T-helper 1 cell treated with Interleukin-12 subunit alpha and Interleukin-12 subunit beta and Interleukin-4 antibody, amounts not matched to agents 30 μg/mL and 1 μg/mL, for 36 hours (primary cell): Measurements from ENCODE around the gene CACNG4.

Experiments
- H3K27ac Mint-ChIP-seq: one replicate; pipeline ENCODE4 v1.8.0; 2021; ENCODE audit warnings: mild to moderate bottlenecking, mixed read lengths
- H3K27me3 Mint-ChIP-seq: one replicate; pipeline ENCODE4 v1.8.0; 2021; ENCODE audit warnings: low read depth, mixed read lengths
- H3K36me3 Mint-ChIP-seq: one replicate; pipeline ENCODE4 v1.8.0; 2021; ENCODE audit warnings: low read depth, mixed read lengths
- H3K4me1 Mint-ChIP-seq: one replicate; pipeline ENCODE4 v1.8.0; 2021; ENCODE audit warnings: low read depth, mixed read lengths
- H3K4me3 Mint-ChIP-seq: one replicate; pipeline ENCODE4 v1.8.0; 2021; ENCODE audit warnings: mild to moderate bottlenecking, moderate library complexity, mixed read lengths
- H3K9me3 Mint-ChIP-seq: one replicate; pipeline ENCODE4 v1.8.0; 2021; ENCODE audit warnings: mixed read lengths

CACNG4 gene

DNA sequence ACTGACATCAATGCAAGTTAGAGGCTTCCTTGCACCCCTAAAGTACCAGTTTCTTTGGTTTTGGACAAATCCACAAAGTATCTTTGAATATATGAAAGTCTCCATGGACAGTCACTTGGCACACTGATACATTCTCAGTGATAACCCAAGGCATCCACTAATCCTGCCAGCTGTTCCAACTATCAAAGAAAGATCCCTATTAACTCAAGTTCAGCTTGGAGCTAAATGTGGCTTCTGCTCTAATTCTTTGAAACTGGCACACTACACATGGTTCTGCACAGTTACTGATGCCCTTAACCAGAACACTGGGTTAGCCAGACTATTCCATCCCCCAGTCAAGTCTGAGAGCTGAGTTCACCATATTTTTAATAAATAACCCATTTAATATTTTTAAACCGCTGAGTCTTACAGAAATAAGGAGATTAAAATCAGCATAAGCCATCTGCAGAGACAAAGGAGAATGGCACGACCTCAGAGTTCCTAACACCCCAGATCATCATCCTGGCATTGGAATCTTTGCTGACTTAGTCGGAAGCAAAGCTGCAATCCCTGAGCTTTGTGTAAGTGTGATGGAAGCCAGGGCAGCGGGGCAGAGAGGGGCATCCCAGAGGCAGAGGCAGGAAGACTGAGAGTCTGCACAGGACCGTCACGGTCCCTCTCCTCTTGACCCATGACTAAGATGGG lies 86.1 kb downstream of the CACNG4 start:
- H3K4me3 Mint-ChIP-seq, result no peak overlapping the region
- H3K9me3 Mint-ChIP-seq, result peaks cover 14% of the 10 kb centered on the region
- no peaks in the 10 kb centered on the region for H3K27me3 Mint-ChIP-seq
- no peaks in the 10 kb centered on the region for H3K36me3 Mint-ChIP-seq
- no peaks in the 10 kb centered on the region for H3K4me1 Mint-ChIP-seq
- no peak overlapping the region for H3K27ac Mint-ChIP-seq

DNA sequence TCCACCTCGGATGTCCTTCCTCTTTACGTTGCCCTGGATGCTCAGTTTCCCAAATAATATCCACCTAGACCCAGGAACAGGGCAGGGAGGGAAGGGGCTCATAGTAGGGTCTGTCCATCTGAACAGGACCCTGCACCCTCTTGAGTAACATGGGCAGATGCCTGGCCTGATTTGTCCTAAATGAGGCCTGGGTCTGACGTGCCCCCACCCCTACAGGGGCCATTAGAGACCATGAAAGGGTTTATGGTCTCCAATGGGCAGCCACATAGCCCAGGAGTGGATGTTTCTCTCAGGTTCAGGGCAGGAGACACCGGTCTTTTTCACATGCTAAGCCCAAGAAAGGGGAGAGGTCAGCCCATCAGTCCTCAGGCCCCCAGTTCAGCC lies 86.6 kb downstream of the CACNG4 start:
- H3K27me3 Mint-ChIP-seq, result no peaks in the 10 kb centered on the region
- no peak overlapping the region for H3K4me3 Mint-ChIP-seq
- no peaks in the 10 kb centered on the region for H3K4me1 Mint-ChIP-seq
- H3K9me3 Mint-ChIP-seq, result peaks cover 14% of the 10 kb centered on the region
- no peak overlapping the region for H3K27ac Mint-ChIP-seq
- H3K36me3 Mint-ChIP-seq, result no peaks in the 10 kb centered on the region

DNA sequence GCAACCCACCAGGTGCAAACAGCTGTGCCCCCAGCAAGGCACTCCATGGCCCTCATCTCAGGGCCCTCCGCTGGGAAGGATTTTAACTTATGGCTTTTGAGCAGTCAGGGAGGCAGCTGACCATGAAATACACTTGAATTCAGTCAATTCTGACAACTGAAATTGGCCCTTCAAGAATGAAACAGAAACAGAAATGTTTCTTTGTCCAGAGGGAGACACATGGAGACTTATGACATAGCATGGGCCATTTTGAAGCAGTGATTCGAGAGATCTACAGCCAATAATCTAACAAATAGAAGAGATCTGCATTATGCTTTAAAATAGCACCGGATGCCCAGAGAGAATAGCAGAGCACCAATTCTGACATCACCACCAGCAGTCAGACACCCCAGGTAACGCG lies 87.3 kb downstream of the CACNG4 start:
- Mint-ChIP-seq H3K4me3 (no peak overlapping the region), H3K27ac (no peak overlapping the region), H3K27me3 (no peaks in the 10 kb centered on the region), H3K36me3 (no peaks in the 10 kb centered on the region), H3K9me3 (peaks cover 14% of the 10 kb centered on the region), H3K4me1 (no peaks in the 10 kb centered on the region)

DNA sequence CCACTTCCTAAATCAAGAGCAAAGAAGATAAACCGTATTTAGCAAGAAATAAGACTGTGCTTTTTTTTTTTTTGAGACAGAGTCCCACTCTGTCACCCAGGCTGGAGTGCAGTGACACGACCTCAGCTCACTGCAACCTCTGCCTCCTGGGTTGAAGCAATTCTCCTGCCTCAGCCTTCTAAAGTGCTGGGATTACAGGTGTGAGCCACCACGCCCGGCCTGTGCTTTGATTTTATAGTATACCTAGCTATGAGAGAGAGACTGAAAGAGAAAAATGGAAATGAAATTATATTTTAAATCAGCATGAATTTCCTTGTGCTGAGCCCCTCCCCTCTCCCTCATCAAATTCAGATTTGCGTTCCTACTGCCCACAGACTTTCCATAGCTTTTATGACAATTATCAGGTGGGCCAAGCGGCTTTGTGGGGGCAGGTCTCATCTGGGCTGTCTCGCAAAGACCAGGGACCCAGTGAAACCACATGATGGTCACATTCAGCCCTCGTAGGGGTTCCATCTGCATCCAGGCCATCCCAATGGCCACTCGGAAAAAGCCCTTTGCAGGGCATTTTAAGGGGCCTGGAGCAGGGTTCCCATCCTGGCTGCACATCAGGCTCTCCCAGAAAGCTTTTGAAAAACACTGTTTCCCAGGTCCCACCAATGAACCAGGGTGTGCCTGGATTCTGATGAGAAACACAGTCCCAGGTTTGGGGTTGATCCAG lies 88.4 kb downstream of the CACNG4 start:
- Mint-ChIP-seq H3K36me3 (no peaks in the 10 kb centered on the region), H3K27me3 (no peaks in the 10 kb centered on the region), H3K4me1 (no peaks in the 10 kb centered on the region), H3K4me3 (no peak overlapping the region), H3K27ac (no peak overlapping the region), H3K9me3 (peaks cover 9% of the 10 kb centered on the region)

DNA sequence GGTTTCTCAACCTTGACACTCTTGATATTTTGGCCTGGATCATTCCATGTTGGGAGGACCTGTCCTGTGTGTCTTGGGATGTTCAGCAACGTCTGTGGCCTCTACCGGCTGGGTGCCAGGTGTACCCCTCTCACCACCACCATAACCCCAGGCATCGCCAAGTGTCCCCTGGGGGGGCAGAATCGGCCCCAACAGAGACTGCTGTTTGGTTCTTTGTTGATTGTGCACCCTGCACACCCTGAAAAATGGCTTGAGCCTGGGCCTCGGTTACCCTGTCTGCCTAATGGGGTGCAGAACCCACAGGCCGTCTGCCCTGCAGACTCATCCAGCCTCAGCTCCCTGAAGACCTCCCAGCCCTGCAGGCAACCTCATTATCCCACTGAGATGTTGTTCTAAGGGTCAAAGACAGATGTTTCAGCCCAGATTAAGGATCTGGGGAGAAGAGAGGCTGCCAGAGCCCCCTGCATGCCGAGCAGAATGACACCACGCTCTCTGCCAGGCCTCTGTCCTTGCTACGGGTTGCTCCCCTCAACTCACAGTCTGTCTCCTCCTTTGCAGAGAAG lies 89.0 kb downstream of the CACNG4 start:
- H3K27me3 Mint-ChIP-seq, result no peaks in the 10 kb centered on the region
- no peak overlapping the region for H3K4me3 Mint-ChIP-seq
- H3K4me1 Mint-ChIP-seq, result no peaks in the 10 kb centered on the region
- peaks cover 5% of the 10 kb centered on the region for H3K9me3 Mint-ChIP-seq
- H3K36me3 Mint-ChIP-seq, result no peaks in the 10 kb centered on the region
- H3K27ac Mint-ChIP-seq, result no peak overlapping the region

DNA sequence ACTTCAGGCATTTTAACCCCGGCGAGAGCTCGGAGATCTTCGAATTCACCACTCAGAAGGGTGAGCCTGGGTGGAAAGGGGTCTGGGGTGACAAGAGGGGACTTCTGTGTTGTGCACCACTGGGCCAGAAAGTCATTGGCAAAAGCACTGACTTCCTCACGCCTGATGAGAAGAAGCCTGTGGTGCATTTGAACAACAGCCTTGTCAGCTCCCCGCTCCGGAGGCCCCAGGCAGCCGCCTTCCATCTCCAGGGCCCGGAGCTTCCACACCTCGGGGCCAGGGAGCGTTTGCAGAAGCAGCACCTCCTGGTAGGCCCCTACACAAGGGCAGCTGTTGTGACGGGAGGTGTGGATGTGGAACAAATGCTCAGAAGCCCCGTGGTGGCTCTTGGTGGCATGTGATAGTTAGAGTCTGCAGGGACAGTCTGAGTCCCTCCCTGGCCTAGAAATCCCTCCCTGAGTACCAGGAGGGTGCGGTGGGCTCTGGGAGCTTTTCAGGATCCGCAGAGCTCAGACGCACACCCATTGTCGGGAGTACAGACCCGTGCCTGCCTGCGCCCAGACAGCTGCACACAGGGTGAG lies 89.6 kb downstream of the CACNG4 start:
- Mint-ChIP-seq H3K27me3 (no peaks in the 10 kb centered on the region), H3K9me3 (no peaks in the 10 kb centered on the region), H3K27ac (no peak overlapping the region), H3K4me1 (no peaks in the 10 kb centered on the region), H3K36me3 (no peaks in the 10 kb centered on the region), H3K4me3 (no peak overlapping the region)

DNA sequence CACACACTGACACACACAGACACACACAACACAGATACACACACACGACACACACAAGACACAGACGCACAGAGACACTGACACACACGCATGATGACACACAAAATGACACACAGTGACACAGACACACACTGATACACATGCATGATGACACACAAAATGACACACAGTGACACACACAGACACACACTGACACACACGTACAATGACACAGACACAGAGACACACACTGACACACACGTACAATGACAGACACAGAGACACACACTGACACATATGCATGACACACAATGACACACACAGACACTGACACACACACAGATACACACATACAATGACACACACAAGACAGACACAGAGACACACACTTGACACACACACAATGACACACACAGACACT lies 90.1 kb downstream of the CACNG4 start:
- Mint-ChIP-seq H3K27me3 (no peaks in the 10 kb centered on the region), H3K27ac (no peak overlapping the region), H3K4me3 (no peak overlapping the region), H3K9me3 (no peaks in the 10 kb centered on the region), H3K4me1 (no peaks in the 10 kb centered on the region), H3K36me3 (no peaks in the 10 kb centered on the region)

DNA sequence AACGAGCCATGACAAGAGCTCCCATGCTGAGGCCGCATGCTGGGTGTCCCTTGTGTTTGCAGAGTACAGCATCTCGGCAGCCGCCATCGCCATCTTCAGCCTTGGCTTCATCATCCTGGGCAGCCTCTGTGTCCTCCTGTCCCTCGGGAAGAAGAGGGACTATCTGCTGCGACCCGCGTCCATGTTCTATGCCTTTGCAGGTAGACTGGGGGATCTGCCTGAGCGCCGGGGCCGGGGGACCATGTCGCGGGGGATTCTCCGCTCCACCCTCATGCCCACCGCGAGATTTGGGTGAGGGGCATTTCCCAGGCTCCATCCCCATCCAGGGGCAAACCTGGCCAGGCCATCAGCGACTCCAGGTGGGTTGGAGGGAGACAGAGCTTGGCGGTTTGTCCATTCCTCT lies 90.5 kb downstream of the CACNG4 start:
- H3K36me3 Mint-ChIP-seq, result no peaks in the 10 kb centered on the region
- H3K9me3 Mint-ChIP-seq, result no peaks in the 10 kb centered on the region
- H3K27me3 Mint-ChIP-seq, result no peaks in the 10 kb centered on the region
- H3K4me1 Mint-ChIP-seq, result no peaks in the 10 kb centered on the region
- no peak overlapping the region for H3K4me3 Mint-ChIP-seq
- H3K27ac Mint-ChIP-seq, result no peak overlapping the region

DNA sequence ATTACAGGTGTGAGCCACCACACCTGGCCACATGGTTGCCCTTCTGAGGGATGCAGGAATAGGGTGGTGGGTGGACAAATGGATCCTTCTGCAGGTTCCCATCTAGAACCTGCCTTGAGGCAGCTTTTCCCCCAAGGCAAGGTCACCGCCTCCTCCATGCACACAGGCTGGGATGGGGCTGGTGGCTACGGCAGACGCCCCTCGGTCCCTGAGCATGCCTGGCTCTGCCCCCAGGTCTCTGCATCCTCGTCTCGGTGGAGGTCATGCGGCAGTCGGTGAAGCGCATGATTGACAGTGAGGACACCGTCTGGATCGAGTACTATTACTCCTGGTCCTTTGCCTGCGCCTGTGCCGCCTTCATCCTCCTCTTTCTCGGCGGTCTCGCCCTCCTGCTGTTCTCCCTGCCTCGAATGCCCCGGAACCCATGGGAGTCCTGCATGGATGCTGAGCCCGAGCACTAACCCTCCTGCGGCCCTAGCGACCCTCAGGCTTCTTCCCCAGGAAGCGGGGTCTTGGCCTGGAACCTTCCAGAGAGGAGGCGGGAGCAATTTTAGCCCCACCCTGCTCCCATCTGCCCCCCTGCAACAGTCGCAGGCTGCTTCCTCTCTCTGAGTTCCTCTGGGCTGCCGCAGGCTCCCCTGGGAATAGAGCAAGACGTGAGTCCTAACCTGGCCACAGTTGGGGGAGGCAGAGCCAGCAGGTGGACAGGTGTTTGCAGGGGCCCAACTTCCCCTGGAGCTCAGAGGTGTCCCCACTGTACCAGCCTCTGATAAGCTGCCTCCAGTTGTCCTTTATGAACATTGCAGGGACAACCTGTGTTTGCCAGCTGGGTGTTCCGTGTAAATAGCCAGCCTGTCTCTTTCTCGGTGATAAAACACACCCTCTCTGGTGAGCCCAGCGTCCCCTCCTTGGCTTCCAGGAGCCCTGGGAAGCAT lies 91.6 kb downstream of the CACNG4 start:
- Mint-ChIP-seq H3K4me1 (no peaks in the 10 kb centered on the region), H3K4me3 (no peak overlapping the region), H3K9me3 (no peaks in the 10 kb centered on the region), H3K27me3 (no peaks in the 10 kb centered on the region), H3K27ac (no peak overlapping the region), H3K36me3 (no peaks in the 10 kb centered on the region)

DNA sequence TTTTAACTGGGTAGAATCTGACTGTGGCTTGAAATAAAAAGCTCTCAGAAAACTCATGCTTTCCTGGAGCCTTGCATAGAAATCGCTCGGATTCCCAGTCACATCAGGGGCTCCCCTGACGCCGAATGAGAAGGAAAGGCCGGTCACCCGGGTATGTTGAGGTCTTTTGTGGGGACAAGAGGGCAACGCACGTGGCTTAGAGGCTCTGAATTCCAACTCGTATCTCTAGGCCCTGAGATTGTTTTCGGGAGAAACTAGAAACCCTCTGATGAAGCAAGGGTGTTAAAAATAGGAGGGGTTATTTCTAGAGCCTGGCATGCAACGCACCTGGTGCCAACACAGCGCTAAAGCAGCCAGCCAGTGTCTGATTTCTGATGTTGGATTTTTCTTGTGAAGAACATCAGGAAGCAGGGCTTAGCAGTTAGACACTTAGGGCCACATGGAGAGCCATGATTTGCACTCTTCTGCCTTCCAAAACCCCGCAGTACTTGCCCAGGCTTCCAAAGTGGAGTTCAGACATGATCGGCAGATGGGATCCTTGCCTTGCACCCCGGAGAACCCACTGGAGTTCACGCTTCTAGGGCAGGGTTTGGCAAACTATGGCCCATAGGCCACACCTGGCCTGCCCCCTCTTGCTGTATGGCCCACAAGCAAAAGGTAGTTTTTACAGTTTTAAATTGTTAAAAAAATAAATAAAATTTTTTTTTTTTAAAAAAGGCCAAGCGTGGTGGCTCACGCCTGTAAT lies 92.4 kb downstream of the CACNG4 start:
- Mint-ChIP-seq H3K4me1 (no peaks in the 10 kb centered on the region), H3K4me3 (no peak overlapping the region), H3K9me3 (no peaks in the 10 kb centered on the region), H3K36me3 (no peaks in the 10 kb centered on the region), H3K27me3 (no peaks in the 10 kb centered on the region), H3K27ac (no peak overlapping the region)

DNA sequence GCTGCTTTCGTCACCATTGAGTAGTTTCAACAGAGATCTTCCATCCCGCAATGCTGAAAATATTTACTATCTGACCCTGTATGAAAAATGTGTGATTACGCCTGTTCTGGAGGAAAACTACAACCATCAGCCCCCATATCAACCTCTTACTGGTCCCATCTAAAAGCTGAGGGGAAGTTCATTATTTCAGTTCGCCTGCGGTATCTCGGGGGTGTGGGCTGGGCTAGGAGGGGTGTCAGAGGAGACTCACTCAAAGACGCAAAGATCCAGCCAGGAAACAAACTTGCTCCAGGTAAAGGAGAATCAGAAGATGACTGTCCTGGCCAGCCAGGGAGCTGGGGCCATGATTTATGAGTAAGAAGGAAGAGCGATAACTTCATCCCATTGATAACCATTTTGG lies 93.5 kb downstream of the CACNG4 start:
- no peak overlapping the region for H3K27ac Mint-ChIP-seq
- H3K4me1 Mint-ChIP-seq, result no peaks in the 10 kb centered on the region
- H3K4me3 Mint-ChIP-seq, result no peak overlapping the region
- H3K27me3 Mint-ChIP-seq, result no peaks in the 10 kb centered on the region
- H3K36me3 Mint-ChIP-seq, result no peaks in the 10 kb centered on the region
- H3K9me3 Mint-ChIP-seq, result no peaks in the 10 kb centered on the region

DNA sequence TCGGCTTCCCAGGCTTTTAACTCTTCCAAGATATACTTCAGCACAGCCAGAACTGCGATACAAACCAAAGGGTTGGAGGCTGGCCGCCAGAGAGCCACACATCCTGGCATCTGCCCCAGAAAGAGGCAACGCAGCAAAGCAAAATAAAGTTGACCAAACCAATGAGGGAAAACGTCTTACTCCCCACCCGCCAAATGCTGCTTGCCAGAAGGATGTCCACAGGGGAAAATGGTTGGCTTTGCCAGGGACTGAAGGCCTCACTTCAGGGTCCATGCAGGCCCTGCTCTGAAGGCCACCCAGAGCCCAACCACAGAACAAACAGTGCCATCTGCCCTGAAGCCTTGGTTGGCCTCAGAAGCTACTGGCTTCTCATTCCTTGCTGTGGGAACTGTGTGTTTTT lies 94.9 kb downstream of the CACNG4 start:
- no peaks in the 10 kb centered on the region for H3K27me3 Mint-ChIP-seq
- H3K4me3 Mint-ChIP-seq, result no peak overlapping the region
- no peak overlapping the region for H3K27ac Mint-ChIP-seq
- H3K4me1 Mint-ChIP-seq, result no peaks in the 10 kb centered on the region
- H3K36me3 Mint-ChIP-seq, result no peaks in the 10 kb centered on the region
- no peaks in the 10 kb centered on the region for H3K9me3 Mint-ChIP-seq

DNA sequence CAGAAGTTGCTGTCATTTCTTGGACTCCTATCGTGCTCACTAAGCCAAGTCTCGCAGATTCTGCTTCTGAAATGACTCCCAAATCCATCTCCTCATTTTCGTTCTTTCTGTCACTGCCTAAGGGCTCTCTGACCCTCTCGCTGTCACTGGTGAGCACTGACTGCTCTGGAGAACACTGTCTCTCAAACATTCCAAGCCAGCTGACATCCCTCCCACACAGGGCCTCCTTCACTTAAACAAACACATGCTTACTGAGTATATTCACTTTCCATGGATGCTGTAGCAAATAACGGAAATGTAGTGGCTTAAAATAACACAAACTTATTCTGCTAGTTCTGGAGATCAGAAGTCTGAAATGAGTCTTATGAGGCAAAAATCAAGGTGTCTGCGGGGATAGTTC lies 98.6 kb downstream of the CACNG4 start:
- H3K36me3 Mint-ChIP-seq, result no peaks in the 10 kb centered on the region
- no peak overlapping the region for H3K4me3 Mint-ChIP-seq
- no peaks in the 10 kb centered on the region for H3K9me3 Mint-ChIP-seq
- no peaks in the 10 kb centered on the region for H3K27me3 Mint-ChIP-seq
- H3K4me1 Mint-ChIP-seq, result no peaks in the 10 kb centered on the region
- no peak overlapping the region for H3K27ac Mint-ChIP-seq

DNA sequence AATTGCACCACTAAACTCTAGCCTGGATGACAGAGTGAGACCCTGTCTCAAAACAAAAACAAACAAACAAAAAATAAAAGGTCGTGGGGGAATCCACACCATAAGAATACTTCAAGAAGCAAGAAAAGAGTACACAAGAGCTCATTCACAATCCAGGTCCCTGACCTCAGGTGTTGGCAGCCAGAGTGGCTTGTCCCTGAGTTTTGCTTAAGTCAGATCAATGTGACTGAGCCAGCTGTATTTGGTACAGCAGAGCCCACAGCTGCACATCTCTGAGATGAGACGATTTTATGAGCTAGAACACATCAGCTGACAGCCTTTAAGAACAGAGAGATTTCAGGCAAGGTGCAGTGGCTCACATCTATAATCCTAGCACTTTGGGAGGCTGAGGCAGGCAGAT lies 102.2 kb downstream of the CACNG4 start:
- H3K4me1 Mint-ChIP-seq, result no peaks in the 10 kb centered on the region
- no peaks in the 10 kb centered on the region for H3K36me3 Mint-ChIP-seq
- H3K27me3 Mint-ChIP-seq, result no peaks in the 10 kb centered on the region
- no peaks in the 10 kb centered on the region for H3K9me3 Mint-ChIP-seq
- H3K4me3 Mint-ChIP-seq, result no peak overlapping the region
- H3K27ac Mint-ChIP-seq, result no peak overlapping the region
